Cerebellar cortex (tissue), 1 donor: ENCODE results near the gene PDS5A.
A peak's percentile ranks its signal among the peaks of the same experiment; 100 is the strongest.
"Not testable (repeated sequence)": the region's sequence is repeated elsewhere in the genome, so short reads cannot be mapped to it uniquely, and the experiment has no call there.

Experiments
- DNase-seq: peaks from one replicate; pipeline ENCODE4 v3.0.0-alpha.2; 2015; ENCODE audit warnings: low spot score

Gene PDS5A

GRCh38 chr4:39838431-39838830, 139.3 kb downstream of the PDS5A start:
- DNase-seq, result not testable (repeated sequence)

GRCh38 chr4:39834269-39834668, 143.4 kb downstream of the PDS5A start:
- no peak for DNase-seq

GRCh38 chr4:39825741-39826231, 151.9 kb downstream of the PDS5A start:
- no peak for DNase-seq

GRCh38 chr4:39825090-39825489, 152.6 kb downstream of the PDS5A start:
- DNase-seq, result no peak

GRCh38 chr4:39823191-39823590, 154.5 kb downstream of the PDS5A start:
- no peak for DNase-seq

- no peak for DNase-seq
Observed at GRCh38 chr4:39822662-39823061, 155.0 kb downstream of the PDS5A start.

- no peak for DNase-seq
Observed at GRCh38 chr4:39821951-39822350, 155.8 kb downstream of the PDS5A start.

GRCh38 chr4:39820186-39820585, 157.5 kb downstream of the PDS5A start:
- peak; percentile 16 for DNase-seq

- DNase-seq, result no peak
Observed at GRCh38 chr4:39818646-39819045, 159.1 kb downstream of the PDS5A start.

GRCh38 chr4:39814403-39815185, 163.1 kb downstream of the PDS5A start:
- DNase-seq, result peak; percentile 25

- not testable (repeated sequence) for DNase-seq
Observed at GRCh38 chr4:39813761-39814160, 163.9 kb downstream of the PDS5A start.

GRCh38 chr4:39813033-39813432, 164.7 kb downstream of the PDS5A start:
- not testable (repeated sequence) for DNase-seq

- DNase-seq, result no peak
Observed at GRCh38 chr4:39812500-39812899, 165.2 kb downstream of the PDS5A start.

GRCh38 chr4:39808231-39808749, 169.4 kb downstream of the PDS5A start:
- DNase-seq, result no peak

- no peak for DNase-seq
Observed at GRCh38 chr4:39802005-39802404, 175.7 kb downstream of the PDS5A start.

- not testable (repeated sequence) for DNase-seq
Observed at GRCh38 chr4:39792976-39793375, 184.7 kb downstream of the PDS5A start.

GRCh38 chr4:39792529-39792928, 185.2 kb downstream of the PDS5A start:
- no peak for DNase-seq

GRCh38 chr4:39792128-39792527, 185.6 kb downstream of the PDS5A start:
- DNase-seq, result no peak

GRCh38 chr4:39786838-39787237, 190.9 kb downstream of the PDS5A start:
- DNase-seq, result no peak

- DNase-seq, result no peak
Observed at GRCh38 chr4:39785083-39785482, 192.6 kb downstream of the PDS5A start.

- not testable (repeated sequence) for DNase-seq
Observed at GRCh38 chr4:39781988-39782387, 195.7 kb downstream of the PDS5A start.
